ENCODE results near the gene CD72.

DNA sequence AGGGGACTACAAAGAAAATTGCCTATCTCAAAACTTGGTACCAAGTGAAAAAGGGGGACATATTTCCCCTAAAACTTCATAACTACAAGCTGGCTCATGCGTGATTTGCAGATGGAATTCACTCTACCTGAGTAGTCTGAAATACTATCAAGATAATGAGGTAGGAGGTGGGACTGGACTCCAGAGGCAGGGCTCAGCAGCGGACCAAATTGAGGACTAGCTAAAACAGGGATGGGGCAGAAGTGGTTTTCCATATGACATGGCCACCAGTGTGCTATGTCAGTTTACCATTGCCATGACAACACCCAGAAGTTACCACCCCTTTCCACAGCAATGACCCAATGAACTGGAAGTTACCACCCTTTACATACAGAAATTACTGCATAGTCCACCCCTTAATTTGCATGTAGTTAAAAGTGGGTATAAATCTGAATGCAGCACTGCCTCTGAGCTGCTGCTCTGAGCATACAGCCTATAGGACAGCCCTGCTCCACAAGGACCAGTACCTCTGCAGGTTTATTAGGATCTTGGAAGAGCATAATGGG is 43.6 kb downstream of the CD72 start:
- TF ChIP-seq, protein P1, sequence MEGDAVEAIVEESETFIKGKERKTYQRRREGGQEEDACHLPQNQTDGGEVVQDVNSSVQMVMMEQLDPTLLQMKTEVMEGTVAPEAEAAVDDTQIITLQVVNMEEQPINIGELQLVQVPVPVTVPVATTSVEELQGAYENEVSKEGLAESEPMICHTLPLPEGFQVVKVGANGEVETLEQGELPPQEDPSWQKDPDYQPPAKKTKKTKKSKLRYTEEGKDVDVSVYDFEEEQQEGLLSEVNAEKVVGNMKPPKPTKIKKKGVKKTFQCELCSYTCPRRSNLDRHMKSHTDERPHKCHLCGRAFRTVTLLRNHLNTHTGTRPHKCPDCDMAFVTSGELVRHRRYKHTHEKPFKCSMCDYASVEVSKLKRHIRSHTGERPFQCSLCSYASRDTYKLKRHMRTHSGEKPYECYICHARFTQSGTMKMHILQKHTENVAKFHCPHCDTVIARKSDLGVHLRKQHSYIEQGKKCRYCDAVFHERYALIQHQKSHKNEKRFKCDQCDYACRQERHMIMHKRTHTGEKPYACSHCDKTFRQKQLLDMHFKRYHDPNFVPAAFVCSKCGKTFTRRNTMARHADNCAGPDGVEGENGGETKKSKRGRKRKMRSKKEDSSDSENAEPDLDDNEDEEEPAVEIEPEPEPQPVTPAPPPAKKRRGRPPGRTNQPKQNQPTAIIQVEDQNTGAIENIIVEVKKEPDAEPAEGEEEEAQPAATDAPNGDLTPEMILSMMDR (conservative IDR thresholded peaks at IDR 0.05): no peak
- no peak for TF ChIP-seq ZFX (IDR thresholded peaks at IDR 0.05)
